ENCODE data around the gene CDC25C.

Gene CDC25C

GRCh38 chr5:138331449-138332368 lies at the start of gene CDC25C:
Gene CDC25C (minus strand): TSS chr5:138331804. CDS start chr5:138331180, 624 bp downstream.
- H3K4me1 ChIP-seq (ENCODE audit: control insufficient read depth, insufficient read depth, low read length), result peaks cover 6% of the 10 kb centered on the region
- H3K9me3 ChIP-seq (ENCODE audit: control insufficient read depth, low read length), result no peaks in the 10 kb centered on the region

GRCh38 chr5:138372653-138373052 lies 41.0 kb upstream of the CDC25C start:
- Histone ChIP-seq H3K4me3 (ENCODE audit: low read length) (no peak overlapping the region), H3K27me3 (replicated peaks; ENCODE audit: control insufficient read depth, insufficient read depth, low read length) (no peaks in the 10 kb centered on the region), H3K4me1 (ENCODE audit: control insufficient read depth, insufficient read depth, low read length) (peaks cover 28% of the 10 kb centered on the region), H3K36me3 (ENCODE audit: control insufficient read depth, insufficient read depth, low read length, severe bottlenecking) (peaks cover 18% of the 10 kb centered on the region), H3K9me3 (ENCODE audit: control insufficient read depth, low read length) (no peaks in the 10 kb centered on the region), H3K9ac (ENCODE audit: low read length) (no peak overlapping the region)
- DNase-seq (ENCODE audit: low read depth), result no peak

More at GRCh38 chr5:138331449-138332368, at the start of gene CDC25C:
- Histone ChIP-seq H3K27me3 (replicated peaks; ENCODE audit: control insufficient read depth, insufficient read depth, low read length) (no peaks in the 10 kb centered on the region), H3K9ac (ENCODE audit: low read length) (peak within 1 kb of the TSS; percentile 36), H3K4me3 (ENCODE audit: low read length) (peak within 1 kb of the TSS; percentile 94), H3K36me3 (ENCODE audit: control insufficient read depth, insufficient read depth, low read length, severe bottlenecking) (no peaks in the 10 kb centered on the region)
- peak; percentile 100 for DNase-seq (ENCODE audit: low read depth)

GRCh38 chr5:138372225-138372624 lies 40.6 kb upstream of the CDC25C start:
- H3K36me3 ChIP-seq (ENCODE audit: control insufficient read depth, insufficient read depth, low read length, severe bottlenecking), result peaks cover 14% of the 10 kb centered on the region
- no peaks in the 10 kb centered on the region for H3K9me3 ChIP-seq (ENCODE audit: control insufficient read depth, low read length)
- peaks cover 28% of the 10 kb centered on the region for H3K4me1 ChIP-seq (ENCODE audit: control insufficient read depth, insufficient read depth, low read length)
- no peak for DNase-seq (ENCODE audit: low read depth)
- H3K9ac ChIP-seq (ENCODE audit: low read length), result no peak overlapping the region
- H3K27me3 ChIP-seq (replicated peaks; ENCODE audit: control insufficient read depth, insufficient read depth, low read length), result no peaks in the 10 kb centered on the region
- H3K4me3 ChIP-seq (ENCODE audit: low read length), result no peak overlapping the region

GRCh38 chr5:138371454-138371853 lies 39.9 kb upstream of the CDC25C start:
- Histone ChIP-seq H3K4me1 (ENCODE audit: control insufficient read depth, insufficient read depth, low read length) (peaks cover 28% of the 10 kb centered on the region), H3K9me3 (ENCODE audit: control insufficient read depth, low read length) (no peaks in the 10 kb centered on the region), H3K9ac (ENCODE audit: low read length) (no peak overlapping the region), H3K4me3 (ENCODE audit: low read length) (no peak overlapping the region), H3K27me3 (replicated peaks; ENCODE audit: control insufficient read depth, insufficient read depth, low read length) (no peaks in the 10 kb centered on the region), H3K36me3 (ENCODE audit: control insufficient read depth, insufficient read depth, low read length, severe bottlenecking) (peaks cover 10% of the 10 kb centered on the region)
- DNase-seq (ENCODE audit: low read depth), result no peak

GRCh38 chr5:138370537-138370936 lies 38.9 kb upstream of the CDC25C start:
- H3K27me3 ChIP-seq (replicated peaks; ENCODE audit: control insufficient read depth, insufficient read depth, low read length), result no peaks in the 10 kb centered on the region
- H3K9me3 ChIP-seq (ENCODE audit: control insufficient read depth, low read length), result no peaks in the 10 kb centered on the region
- H3K36me3 ChIP-seq (ENCODE audit: control insufficient read depth, insufficient read depth, low read length, severe bottlenecking), result peaks cover 10% of the 10 kb centered on the region
- H3K4me3 ChIP-seq (ENCODE audit: low read length), result no peak overlapping the region
- no peak overlapping the region for H3K9ac ChIP-seq (ENCODE audit: low read length)
- peaks cover 28% of the 10 kb centered on the region for H3K4me1 ChIP-seq (ENCODE audit: control insufficient read depth, insufficient read depth, low read length)
- no peak for DNase-seq (ENCODE audit: low read depth)

GRCh38 chr5:138369706-138370105 lies 38.1 kb upstream of the CDC25C start:
- Histone ChIP-seq H3K27me3 (replicated peaks; ENCODE audit: control insufficient read depth, insufficient read depth, low read length) (no peaks in the 10 kb centered on the region), H3K4me1 (ENCODE audit: control insufficient read depth, insufficient read depth, low read length) (peaks cover 28% of the 10 kb centered on the region), H3K9me3 (ENCODE audit: control insufficient read depth, low read length) (no peaks in the 10 kb centered on the region), H3K36me3 (ENCODE audit: control insufficient read depth, insufficient read depth, low read length, severe bottlenecking) (peaks cover 6% of the 10 kb centered on the region), H3K4me3 (ENCODE audit: low read length) (no peak overlapping the region), H3K9ac (ENCODE audit: low read length) (no peak overlapping the region)
- DNase-seq (ENCODE audit: low read depth), result no peak

GRCh38 chr5:138369261-138369660 lies 37.7 kb upstream of the CDC25C start:
- no peaks in the 10 kb centered on the region for H3K9me3 ChIP-seq (ENCODE audit: control insufficient read depth, low read length)
- H3K9ac ChIP-seq (ENCODE audit: low read length), result no peak overlapping the region
- no peak overlapping the region for H3K4me3 ChIP-seq (ENCODE audit: low read length)
- peaks cover 28% of the 10 kb centered on the region for H3K4me1 ChIP-seq (ENCODE audit: control insufficient read depth, insufficient read depth, low read length)
- no peak for DNase-seq (ENCODE audit: low read depth)
- peaks cover 1% of the 10 kb centered on the region for H3K36me3 ChIP-seq (ENCODE audit: control insufficient read depth, insufficient read depth, low read length, severe bottlenecking)
- no peaks in the 10 kb centered on the region for H3K27me3 ChIP-seq (replicated peaks; ENCODE audit: control insufficient read depth, insufficient read depth, low read length)

GRCh38 chr5:138366632-138367382 lies 35.2 kb upstream of the CDC25C start:
- no peak overlapping the region for H3K4me3 ChIP-seq (ENCODE audit: low read length)
- peaks cover 9% of the 10 kb centered on the region for H3K4me1 ChIP-seq (ENCODE audit: control insufficient read depth, insufficient read depth, low read length)
- no peaks in the 10 kb centered on the region for H3K27me3 ChIP-seq (replicated peaks; ENCODE audit: control insufficient read depth, insufficient read depth, low read length)
- DNase-seq (ENCODE audit: low read depth), result no peak
- H3K36me3 ChIP-seq (ENCODE audit: control insufficient read depth, insufficient read depth, low read length, severe bottlenecking), result no peaks in the 10 kb centered on the region
- H3K9ac ChIP-seq (ENCODE audit: low read length), result no peak overlapping the region
- H3K9me3 ChIP-seq (ENCODE audit: control insufficient read depth, low read length), result no peaks in the 10 kb centered on the region

GRCh38 chr5:138364576-138364975 lies 33.0 kb upstream of the CDC25C start:
- Histone ChIP-seq H3K9ac (ENCODE audit: low read length) (no peak overlapping the region), H3K9me3 (ENCODE audit: control insufficient read depth, low read length) (no peaks in the 10 kb centered on the region), H3K4me3 (ENCODE audit: low read length) (no peak overlapping the region), H3K36me3 (ENCODE audit: control insufficient read depth, insufficient read depth, low read length, severe bottlenecking) (no peaks in the 10 kb centered on the region), H3K27me3 (replicated peaks; ENCODE audit: control insufficient read depth, insufficient read depth, low read length) (no peaks in the 10 kb centered on the region), H3K4me1 (ENCODE audit: control insufficient read depth, insufficient read depth, low read length) (peaks cover 3% of the 10 kb centered on the region)
- DNase-seq (ENCODE audit: low read depth), result no peak

GRCh38 chr5:138360941-138361452 lies 29.4 kb upstream of the CDC25C start:
- H3K36me3 ChIP-seq (ENCODE audit: control insufficient read depth, insufficient read depth, low read length, severe bottlenecking), result no peaks in the 10 kb centered on the region
- H3K4me1 ChIP-seq (ENCODE audit: control insufficient read depth, insufficient read depth, low read length), result peaks cover 3% of the 10 kb centered on the region
- H3K9ac ChIP-seq (ENCODE audit: low read length), result no peak overlapping the region
- DNase-seq (ENCODE audit: low read depth), result no peak
- no peaks in the 10 kb centered on the region for H3K9me3 ChIP-seq (ENCODE audit: control insufficient read depth, low read length)
- H3K27me3 ChIP-seq (replicated peaks; ENCODE audit: control insufficient read depth, insufficient read depth, low read length), result no peaks in the 10 kb centered on the region
- no peak overlapping the region for H3K4me3 ChIP-seq (ENCODE audit: low read length)

- Histone ChIP-seq H3K9ac (ENCODE audit: low read length) (no peak overlapping the region), H3K4me1 (ENCODE audit: control insufficient read depth, insufficient read depth, low read length) (peaks cover 17% of the 10 kb centered on the region), H3K4me3 (ENCODE audit: low read length) (no peak overlapping the region), H3K9me3 (ENCODE audit: control insufficient read depth, low read length) (no peaks in the 10 kb centered on the region), H3K36me3 (ENCODE audit: control insufficient read depth, insufficient read depth, low read length, severe bottlenecking) (no peaks in the 10 kb centered on the region), H3K27me3 (replicated peaks; ENCODE audit: control insufficient read depth, insufficient read depth, low read length) (no peaks in the 10 kb centered on the region)
- DNase-seq (ENCODE audit: low read depth), result no peak
Observed at GRCh38 chr5:138359621-138360020, 28.0 kb upstream of the CDC25C start.
